Peyer's patch (tissue), 4 donors: Measurements from ENCODE around the gene ASPG. TPM values are rescaled to one million over a fixed set of nuclear protein-coding genes. Genes with fewer than 3 reads are reported as not detected.

ENCODE experiments used
- DNase-seq, 3 donors: peaks; one replicate each; pipeline ENCODE4 v3.0.0-alpha.2; 2017 to 2019
- H3K27ac ChIP-seq, 4 donors: fragments of 200-600 bp; sonication (generic); one replicate each; pipeline ENCODE4 v1.5.1; 2016 to 2019
- H3K27me3 ChIP-seq, 2 donors: fragments of 200-600 bp; sonication (generic); one replicate each; pipeline ENCODE4 v1.5.1; 2019
- H3K36me3 ChIP-seq, 3 donors: fragments of 200-600 bp; sonication (generic); one replicate each; pipeline ENCODE4 v1.5.1; 2016 to 2019
- H3K4me1 ChIP-seq, 4 donors: fragments of 200-600 bp; sonication (generic); one replicate each; pipeline ENCODE4 v1.5.1; 2016 to 2019
- H3K4me3 ChIP-seq, 4 donors: fragments of 200-600 bp; sonication (generic); 1 replicate in 3 of 4; 2 replicates in 1 of 4; pipeline ENCODE4 v1.5.1; 2016 to 2019; ENCODE audit warnings: mild to moderate bottlenecking in 1 of 4
- H3K9me3 ChIP-seq, 4 donors: fragments of 200-600 bp; sonication (generic); one replicate each; pipeline ENCODE4 v1.5.1; 2016 to 2019; ENCODE audit warnings: mild to moderate bottlenecking in 1 of 4
- POLR2A ChIP-seq, 2 donors: fragments of 450-650 bp; IDR thresholded peaks; one replicate each; pipeline ENCODE4 v1.5.1; 2017; ENCODE audit warnings: antibody characterized with exemption in 2 of 2, mild to moderate bottlenecking in 2 of 2, moderate library complexity in 2 of 2
- small RNA-seq, 2 donors: library from RNA; depleted of rRNA; stranded (forward); fragments of <200 nt; gene quantifications; one replicate each; pipeline ENCODE3, GENCODE V24; 2016
- total RNA-seq, 4 donors: library from RNA; depleted of rRNA; stranded (reverse); fragments of >200 nt; gene quantifications; one replicate each; pipeline ENCODE4 v1.1.0, GENCODE V29; 2016
- TF ChIP-seq, protein P1 (sequence below), 6 experiments: fragments of 450-650 bp in 4 of 6; fragments of 200-600 bp in 2 of 6; sonication (generic) in 1 of 6; IDR thresholded peaks; one replicate each; pipeline ENCODE4 v1.5.1; 2017 to 2019; ENCODE audit warnings: antibody characterized with exemption in 6 of 6, mild to moderate bottlenecking in 3 of 6, moderate library complexity in 1 of 6

The ASPG gene
- total RNA-seq, 4 donors from 2014 or later: 1.2 to 7.4 (median 2.3) TPM; not detected in 1

DNA sequence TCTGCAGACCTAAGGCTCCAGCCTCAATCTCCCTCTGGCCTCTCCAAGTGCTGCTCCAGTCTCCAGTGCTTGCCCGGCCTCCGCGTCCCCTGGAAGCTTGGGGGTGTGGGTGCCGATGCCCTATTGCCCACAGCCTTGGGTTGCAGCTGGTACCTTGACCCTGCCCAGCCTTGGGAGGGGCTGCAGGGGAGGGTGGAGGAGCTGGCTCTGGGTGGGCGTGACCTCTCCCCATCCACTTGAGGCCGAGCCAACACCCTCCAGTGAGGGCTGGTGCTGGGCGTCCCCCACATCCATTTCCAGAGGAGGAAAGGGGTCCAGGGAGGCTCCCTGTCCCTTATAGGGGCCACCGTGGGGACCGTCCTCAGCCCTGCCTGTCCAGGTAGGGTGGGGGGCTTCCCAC, 77.0 kb downstream of the ASPG start:
- H3K4me3 ChIP-seq: no peak overlapping the region
- TF ChIP-seq, protein P1, sequence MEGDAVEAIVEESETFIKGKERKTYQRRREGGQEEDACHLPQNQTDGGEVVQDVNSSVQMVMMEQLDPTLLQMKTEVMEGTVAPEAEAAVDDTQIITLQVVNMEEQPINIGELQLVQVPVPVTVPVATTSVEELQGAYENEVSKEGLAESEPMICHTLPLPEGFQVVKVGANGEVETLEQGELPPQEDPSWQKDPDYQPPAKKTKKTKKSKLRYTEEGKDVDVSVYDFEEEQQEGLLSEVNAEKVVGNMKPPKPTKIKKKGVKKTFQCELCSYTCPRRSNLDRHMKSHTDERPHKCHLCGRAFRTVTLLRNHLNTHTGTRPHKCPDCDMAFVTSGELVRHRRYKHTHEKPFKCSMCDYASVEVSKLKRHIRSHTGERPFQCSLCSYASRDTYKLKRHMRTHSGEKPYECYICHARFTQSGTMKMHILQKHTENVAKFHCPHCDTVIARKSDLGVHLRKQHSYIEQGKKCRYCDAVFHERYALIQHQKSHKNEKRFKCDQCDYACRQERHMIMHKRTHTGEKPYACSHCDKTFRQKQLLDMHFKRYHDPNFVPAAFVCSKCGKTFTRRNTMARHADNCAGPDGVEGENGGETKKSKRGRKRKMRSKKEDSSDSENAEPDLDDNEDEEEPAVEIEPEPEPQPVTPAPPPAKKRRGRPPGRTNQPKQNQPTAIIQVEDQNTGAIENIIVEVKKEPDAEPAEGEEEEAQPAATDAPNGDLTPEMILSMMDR (IDR thresholded peaks at IDR 0.05): no peak
- no peak for TF ChIP-seq POLR2A (IDR thresholded peaks at IDR 0.05)
- H3K4me1 ChIP-seq: no peaks in the 10 kb centered on the region
- H3K36me3 ChIP-seq: no peaks in the 10 kb centered on the region
- DNase-seq: no peak
- no peaks in the 10 kb centered on the region for H3K27me3 ChIP-seq
- H3K27ac ChIP-seq: no peak overlapping the region
- no peaks in the 10 kb centered on the region for H3K9me3 ChIP-seq

DNA sequence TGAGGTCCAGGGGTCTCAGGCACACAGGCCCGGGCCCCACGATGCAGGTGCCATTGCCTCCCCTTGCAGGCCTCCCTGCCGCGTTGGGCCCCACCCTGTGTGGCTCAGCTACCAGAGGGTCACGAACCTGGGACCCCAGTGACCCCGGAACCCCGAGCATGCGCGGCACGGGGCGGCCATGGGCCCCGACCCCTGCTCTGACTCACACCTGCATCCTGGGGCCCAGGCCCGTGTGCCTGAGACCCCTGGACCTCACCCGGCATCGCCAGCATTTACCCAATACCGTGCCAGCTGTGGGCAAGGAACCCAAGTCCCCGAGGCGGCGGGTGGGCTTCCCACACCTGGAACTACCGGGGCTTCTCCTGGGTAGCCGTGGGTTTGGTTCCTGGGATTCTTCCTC, 78.0 kb downstream of the ASPG start:
- H3K27ac ChIP-seq: no peak overlapping the region
- TF ChIP-seq, protein P1 (IDR thresholded peaks at IDR 0.05): no peak
- TF ChIP-seq POLR2A (IDR thresholded peaks at IDR 0.05): no peak
- H3K27me3 ChIP-seq: no peaks in the 10 kb centered on the region
- H3K4me1 ChIP-seq: no peaks in the 10 kb centered on the region
- no peak overlapping the region for H3K4me3 ChIP-seq
- no peaks in the 10 kb centered on the region for H3K9me3 ChIP-seq
- no peak for DNase-seq
- no peaks in the 10 kb centered on the region for H3K36me3 ChIP-seq

DNA sequence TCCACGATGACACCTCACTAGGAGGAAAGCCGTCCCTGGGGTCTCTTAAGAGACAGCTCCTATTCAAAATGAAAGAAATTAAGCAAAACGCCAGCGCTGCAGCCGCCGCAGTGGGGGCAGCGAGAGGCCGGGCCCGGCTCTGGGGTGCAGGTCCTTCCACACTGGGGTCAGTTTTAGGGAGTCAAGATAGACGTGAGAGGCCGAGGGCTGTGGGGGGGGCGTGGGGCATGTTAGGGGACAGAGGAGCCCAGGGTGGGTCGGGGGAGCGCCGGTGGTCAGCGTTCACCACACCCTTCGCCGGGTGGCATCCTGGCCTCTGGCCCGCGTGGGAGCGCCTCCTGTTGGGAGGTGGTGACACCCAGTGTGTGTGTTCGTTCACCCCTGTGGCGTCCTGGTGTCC, 78.5 kb downstream of the ASPG start:
- H3K4me3 ChIP-seq: no peak overlapping the region
- no peak overlapping the region for H3K27ac ChIP-seq
- TF ChIP-seq POLR2A (IDR thresholded peaks at IDR 0.05): no peak
- TF ChIP-seq, protein P1 (IDR thresholded peaks at IDR 0.05): no peak
- no peaks in the 10 kb centered on the region for H3K27me3 ChIP-seq
- no peaks in the 10 kb centered on the region for H3K4me1 ChIP-seq
- H3K9me3 ChIP-seq: no peaks in the 10 kb centered on the region
- no peaks in the 10 kb centered on the region for H3K36me3 ChIP-seq
- DNase-seq: no peak

DNA sequence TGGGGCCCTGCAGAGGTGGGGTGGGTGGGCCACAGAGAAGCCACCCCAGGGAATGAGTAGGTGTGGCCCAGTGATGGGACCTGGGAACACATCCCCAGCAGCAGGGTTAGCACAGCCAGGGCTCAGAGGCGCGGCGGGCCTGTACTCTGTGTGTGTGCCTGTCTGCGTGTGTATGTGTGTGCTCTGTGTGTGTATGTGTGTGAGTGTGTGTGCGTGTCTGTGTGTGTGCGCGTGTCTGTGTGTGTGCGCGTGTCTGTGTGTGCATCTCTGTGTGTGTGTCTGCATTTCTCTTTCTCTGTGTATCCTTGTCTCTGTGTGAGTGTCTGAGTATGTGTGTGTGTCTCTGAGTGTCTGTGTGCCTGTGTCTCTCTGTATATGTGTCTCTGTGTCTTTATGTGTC, 79.0 kb downstream of the ASPG start:
- DNase-seq: no peak
- no peaks in the 10 kb centered on the region for H3K27me3 ChIP-seq

More for the DNA sequence above, 79.0 kb downstream of the ASPG start:
- H3K4me3 ChIP-seq: no peak overlapping the region
- no peaks in the 10 kb centered on the region for H3K4me1 ChIP-seq
- H3K9me3 ChIP-seq: no peaks in the 10 kb centered on the region
- no peaks in the 10 kb centered on the region for H3K36me3 ChIP-seq
- no peak overlapping the region for H3K27ac ChIP-seq
- no peak for TF ChIP-seq POLR2A (IDR thresholded peaks at IDR 0.05)
- TF ChIP-seq, protein P1 (IDR thresholded peaks at IDR 0.05): no peak

Small RNAs within 50 kb of the gene (small RNA-seq; reads per million reads assigned to genes)
- gene MIR203A: 23.9 to 92.1 reads per million in 2 donors

Other genes with a start within 250 kb of the ASPG start
- gene PPP1R13B, start 238.1 kb upstream of the ASPG start, total RNA-seq: 10 to 100 TPM; 30.5 to 78.3 (median 54.0) TPM
- gene TDRD9, start 157.2 kb upstream of the ASPG start, total RNA-seq: under 1 TPM in 1 of 4 donors, not detected in 3; 0.40 TPM
- gene RD3L, start 143.2 kb upstream of the ASPG start, total RNA-seq: not detected
- gene KIF26A, start 52.9 kb downstream of the ASPG start, total RNA-seq: 1 to 10 TPM in 3 of 4 donors, under 1 TPM in 1; 0.53 to 5.8 (median 1.6) TPM